Measurements from ENCODE around the gene ANKRD44. TPM values are rescaled to one million over a fixed set of nuclear protein-coding genes. Genes with fewer than 3 reads are reported as not detected.

ANKRD44 gene
- total RNA-seq, 1 donor, result 29.2 TPM

GRCh38 chr2:197080578-197081216 lies 229.9 kb downstream of the ANKRD44 start:
- no peak for TF ChIP-seq CTCF (IDR thresholded peaks at IDR 0.05; ENCODE audit: insufficient read depth, low read length)
- no peak for DNase-seq (ENCODE audit: low read depth)
- no peak overlapping the region for H3K4me3 ChIP-seq (ENCODE audit: low read depth, low read length)

GRCh38 chr2:197079832-197080555 lies 230.6 kb downstream of the ANKRD44 start:
- no peak for TF ChIP-seq CTCF (IDR thresholded peaks at IDR 0.05; ENCODE audit: insufficient read depth, low read length)
- no peak overlapping the region for H3K4me3 ChIP-seq (ENCODE audit: low read depth, low read length)
- peak; percentile 39 for DNase-seq (ENCODE audit: low read depth)

- H3K4me3 ChIP-seq (ENCODE audit: low read depth, low read length), result no peak overlapping the region
- TF ChIP-seq CTCF (IDR thresholded peaks at IDR 0.05; ENCODE audit: insufficient read depth, low read length), result no peak
- peak; percentile 42 for DNase-seq (ENCODE audit: low read depth)
Measured at GRCh38 chr2:197079414-197079813, 231.2 kb downstream of the ANKRD44 start.

- TF ChIP-seq CTCF (IDR thresholded peaks at IDR 0.05; ENCODE audit: insufficient read depth, low read length), result no peak
- no peak for DNase-seq (ENCODE audit: low read depth)
- H3K4me3 ChIP-seq (ENCODE audit: low read depth, low read length), result no peak overlapping the region
Measured at GRCh38 chr2:197078535-197078934, 232.0 kb downstream of the ANKRD44 start.

GRCh38 chr2:197077336-197077735 lies 233.2 kb downstream of the ANKRD44 start:
- no peak overlapping the region for H3K4me3 ChIP-seq (ENCODE audit: low read depth, low read length)
- no peak for TF ChIP-seq CTCF (IDR thresholded peaks at IDR 0.05; ENCODE audit: insufficient read depth, low read length)
- DNase-seq (ENCODE audit: low read depth), result no peak

- TF ChIP-seq CTCF (IDR thresholded peaks at IDR 0.05; ENCODE audit: insufficient read depth, low read length), result no peak
- no peak overlapping the region for H3K4me3 ChIP-seq (ENCODE audit: low read depth, low read length)
- no peak for DNase-seq (ENCODE audit: low read depth)
Measured at GRCh38 chr2:197076652-197077051, 233.9 kb downstream of the ANKRD44 start.

All from fibroblast of the aortic adventitia (primary cell).